ENCODE data around the gene NR2F2. TPM values are rescaled to one million over a fixed set of nuclear protein-coding genes. Genes with fewer than 3 reads are reported as not detected.

The NR2F2 gene
- 3.5 and 4.9 TPM in 2 replicates for total RNA-seq

GRCh38 chr15:96330450-96331143 lies at the start of gene NR2F2:
Gene NR2F2 (plus strand): TSS chr15:96330700. CDS start chr15:96332106, 1,406 bp downstream.

